HG03095 (cell line): Measurements from ENCODE around the gene DAPK1.

Experiments used
- ATAC-seq: cut with Tn5 transposase; IDR thresholded peaks from one replicate; pipeline ENCODE4 v1.9.1; 2021; ENCODE audit warnings: moderate library complexity; ENCODE audit not compliant: unreplicated experiment

The DAPK1 gene

DNA sequence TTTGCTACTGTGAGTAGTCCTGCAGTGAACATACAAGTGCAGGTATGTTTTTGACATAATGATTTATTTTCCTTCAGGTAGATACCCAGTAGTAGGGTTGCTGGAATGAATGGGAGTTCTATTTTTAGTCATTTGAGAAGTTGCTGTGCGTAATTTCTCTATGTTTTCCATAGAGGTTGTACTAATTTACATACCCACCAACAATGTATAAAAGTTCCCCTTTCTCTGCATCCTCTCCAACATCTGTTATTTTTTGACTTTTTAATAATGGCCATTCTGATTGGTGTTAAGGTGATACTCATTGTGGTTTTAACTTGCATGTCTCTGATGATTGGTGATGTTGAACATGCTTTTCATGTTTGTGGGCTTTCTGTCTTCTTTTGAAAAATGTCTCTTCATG is 163.6 kb downstream of the DAPK1 start:
- ATAC-seq, result no peak

DNA sequence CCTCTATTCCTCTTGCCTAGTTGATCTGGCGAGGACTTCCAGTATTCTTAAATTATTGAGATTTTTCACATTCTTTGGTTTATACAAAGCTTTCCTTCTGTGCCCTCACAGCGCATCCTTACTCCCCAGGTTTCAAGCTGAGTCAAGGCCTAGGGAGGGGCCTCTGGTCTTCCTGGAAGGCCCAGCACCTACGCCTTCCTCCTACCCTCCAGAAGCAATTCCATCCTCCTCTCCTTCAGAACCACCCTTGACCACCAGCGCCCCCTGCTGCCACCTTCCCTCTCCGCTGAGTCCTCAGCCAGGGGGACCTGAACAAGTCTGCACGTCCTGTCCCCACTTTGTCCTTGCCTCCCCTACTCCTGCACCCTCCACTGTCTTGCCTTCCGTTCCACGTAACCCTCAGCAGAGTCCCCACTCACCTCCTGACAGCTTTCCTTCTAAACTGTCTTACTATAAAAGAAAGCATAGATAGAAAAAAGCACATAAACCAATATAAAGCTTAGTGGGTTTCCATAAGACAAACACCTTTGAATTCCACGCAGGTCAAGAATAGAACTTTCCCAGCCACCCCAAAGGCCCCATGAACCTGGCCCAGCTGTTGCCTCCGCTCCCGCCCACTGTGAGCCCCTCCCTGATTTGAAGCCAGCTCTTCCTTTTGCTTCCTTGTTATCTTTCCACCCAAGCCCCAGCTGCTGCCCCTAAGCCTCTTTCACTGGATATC is 165.3 kb downstream of the DAPK1 start:
- no peak for ATAC-seq

DNA sequence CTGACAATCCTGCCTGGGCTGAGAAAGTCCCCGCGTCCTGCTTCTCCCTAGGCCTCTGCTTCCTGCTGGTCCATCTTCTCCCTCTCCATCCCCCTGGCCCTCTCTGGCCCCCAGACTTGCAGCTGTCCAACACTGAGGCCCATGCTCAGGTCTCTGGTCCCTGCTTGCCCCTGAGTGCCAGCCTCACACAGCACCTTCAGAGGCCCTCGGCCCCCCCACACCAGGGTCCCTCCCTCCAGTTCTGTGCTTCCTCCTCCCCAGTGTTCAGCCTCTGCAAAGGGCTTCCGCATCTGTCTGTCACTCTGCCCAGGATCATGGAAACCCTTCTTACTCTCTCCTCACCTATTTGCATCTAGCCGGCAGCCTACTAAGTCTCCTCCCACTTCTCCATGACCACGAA is 165.9 kb downstream of the DAPK1 start:
- ATAC-seq, result no peak

DNA sequence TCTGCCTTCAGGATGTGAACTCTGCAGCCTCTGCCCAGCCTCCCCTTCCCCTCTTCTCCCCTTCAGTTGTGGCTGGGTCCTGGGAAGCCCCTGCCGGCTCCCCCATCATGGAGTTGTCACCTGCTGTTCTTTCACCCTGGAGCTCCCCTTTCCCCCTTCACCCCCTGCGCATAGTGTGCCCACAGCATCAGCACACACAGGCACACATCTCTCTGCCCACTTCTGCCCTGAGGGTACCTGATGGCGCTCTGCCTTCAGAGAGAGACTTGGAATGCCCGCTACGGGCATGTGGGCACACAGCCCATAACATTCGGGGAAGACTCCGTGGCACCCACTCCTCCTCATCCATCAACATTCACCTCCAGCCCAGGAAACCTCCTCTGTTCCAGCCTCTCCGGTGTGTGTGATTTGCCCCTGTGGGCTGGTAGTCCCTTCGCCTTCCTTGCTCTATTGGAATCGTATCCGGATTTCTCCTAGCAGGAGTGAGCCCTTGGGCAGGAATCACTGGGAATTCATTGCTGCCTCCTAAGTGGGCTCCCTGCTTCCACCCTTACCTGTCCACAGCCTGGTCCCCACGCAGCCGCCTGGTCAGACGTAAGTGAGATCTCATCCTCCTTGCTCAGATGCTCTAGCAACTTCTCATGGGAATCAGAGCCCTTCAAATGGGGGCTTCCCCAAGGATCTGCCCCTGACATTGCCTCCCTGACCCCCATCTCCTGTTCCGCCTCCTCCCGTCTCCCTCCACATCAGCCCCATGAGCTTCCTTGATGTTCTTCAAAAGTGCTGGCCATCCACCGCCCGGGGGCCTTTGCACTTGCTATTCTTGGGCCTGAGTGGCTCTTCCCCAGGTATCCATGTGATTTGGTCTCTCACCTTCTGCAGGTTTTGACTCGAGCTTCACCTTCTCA is 166.7 kb downstream of the DAPK1 start:
- ATAC-seq, result no peak

DNA sequence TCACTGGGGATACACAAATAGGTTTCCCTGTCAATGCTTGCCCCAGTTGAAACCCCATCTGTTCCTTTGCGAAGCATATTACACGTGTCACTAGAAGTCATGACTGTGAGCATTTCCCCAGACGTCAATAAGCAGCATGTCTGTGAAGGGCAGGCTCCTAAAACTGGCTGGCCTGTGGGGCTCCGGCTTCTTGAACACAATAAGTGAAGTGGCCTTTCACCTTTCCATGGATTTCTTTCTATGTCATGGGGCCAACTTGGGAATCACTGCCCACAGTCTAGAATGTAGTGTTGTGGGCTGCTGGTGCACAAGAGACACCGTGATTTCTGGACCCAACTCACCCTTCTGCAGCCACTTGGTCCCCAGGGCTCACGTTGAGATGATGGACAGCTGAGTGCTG is 167.8 kb downstream of the DAPK1 start:
- no peak for ATAC-seq

- ATAC-seq, result no peak
Observed at GRCh38 chr9:87667164-87667738, 169.6 kb downstream of the DAPK1 start.

- ATAC-seq, result no peak
Observed at GRCh38 chr9:87668222-87668621, 170.6 kb downstream of the DAPK1 start.

DNA sequence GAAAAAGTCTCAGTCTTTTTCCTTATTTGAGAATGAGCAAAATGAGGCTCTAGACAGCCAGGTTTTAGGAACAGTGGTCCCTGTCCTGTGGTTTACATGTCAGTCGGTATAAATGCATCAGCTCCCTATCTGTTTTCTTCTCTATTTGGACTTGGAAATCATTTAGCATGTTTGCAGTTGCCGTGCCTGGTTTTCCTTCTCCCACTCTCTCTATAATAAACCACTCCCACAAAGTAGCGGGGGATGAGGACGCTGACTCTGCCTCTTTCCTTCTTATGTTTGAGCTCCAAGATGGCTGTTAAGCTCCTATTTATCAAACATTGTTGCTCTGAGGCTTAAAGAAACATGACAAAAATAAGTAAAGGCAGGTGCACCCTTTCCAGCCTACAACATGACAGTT is 171.1 kb downstream of the DAPK1 start:
- ATAC-seq, result no peak

GRCh38 chr9:87670572-87671264 is 173.1 kb downstream of the DAPK1 start:
- no peak for ATAC-seq

- ATAC-seq, result no peak
Observed at GRCh38 chr9:87671478-87671877, 173.8 kb downstream of the DAPK1 start.

DNA sequence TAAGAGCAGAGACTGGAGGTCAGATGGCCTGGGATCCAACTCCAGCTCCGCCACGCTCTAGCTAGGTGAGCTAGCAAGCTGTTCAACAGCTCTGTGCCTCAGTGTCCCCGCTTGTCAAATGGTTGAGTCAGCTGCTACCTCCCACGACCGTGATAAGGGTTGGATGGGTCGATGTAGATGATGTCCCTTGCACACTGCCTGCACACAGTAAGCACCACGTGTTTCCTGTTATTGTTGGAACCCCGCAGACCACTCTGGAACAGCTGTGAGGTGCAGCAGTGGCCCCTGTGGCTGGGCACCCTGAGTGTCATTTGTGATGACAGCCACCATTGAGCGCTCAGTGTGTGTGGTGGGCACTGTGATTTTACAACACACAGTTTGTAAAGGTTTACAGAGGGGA is 174.3 kb downstream of the DAPK1 start:
- ATAC-seq, result no peak

- no peak for ATAC-seq
Observed at GRCh38 chr9:87672586-87672985, 174.9 kb downstream of the DAPK1 start.

DNA sequence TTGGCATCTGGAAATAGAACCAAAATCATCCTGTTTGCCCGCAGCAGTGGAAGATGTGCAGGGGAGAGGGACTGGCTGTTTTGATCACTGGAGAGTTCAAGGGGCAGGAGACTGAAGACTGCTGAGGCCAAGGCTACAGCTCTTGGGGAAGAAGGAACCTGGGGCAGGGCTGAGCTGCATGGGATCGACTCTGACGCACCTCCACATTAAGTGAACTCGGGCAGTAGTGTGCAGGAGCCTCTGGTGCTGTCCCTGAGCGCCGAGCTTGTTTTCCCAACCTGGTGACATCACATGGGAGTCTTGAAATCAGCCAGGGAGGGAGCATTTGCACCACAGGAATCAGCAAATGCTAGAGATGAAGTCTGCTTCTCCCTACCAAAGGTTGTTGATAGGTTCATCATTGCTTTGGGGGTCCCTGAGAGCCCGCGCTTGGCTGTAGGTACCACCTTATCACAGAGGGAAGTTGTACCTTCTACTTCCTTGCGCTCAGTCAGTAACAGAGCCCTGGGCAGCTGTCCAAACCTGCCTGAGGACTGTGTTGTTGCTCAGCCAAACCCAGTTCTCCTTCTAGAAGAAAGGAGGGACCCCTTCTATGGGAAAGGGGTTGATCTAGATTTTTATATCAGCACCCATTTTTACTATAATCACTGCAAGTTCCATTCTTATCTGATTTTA is 175.9 kb downstream of the DAPK1 start:
- no peak for ATAC-seq

GRCh38 chr9:87674565-87675299 is 177.1 kb downstream of the DAPK1 start:
- no peak for ATAC-seq

DNA sequence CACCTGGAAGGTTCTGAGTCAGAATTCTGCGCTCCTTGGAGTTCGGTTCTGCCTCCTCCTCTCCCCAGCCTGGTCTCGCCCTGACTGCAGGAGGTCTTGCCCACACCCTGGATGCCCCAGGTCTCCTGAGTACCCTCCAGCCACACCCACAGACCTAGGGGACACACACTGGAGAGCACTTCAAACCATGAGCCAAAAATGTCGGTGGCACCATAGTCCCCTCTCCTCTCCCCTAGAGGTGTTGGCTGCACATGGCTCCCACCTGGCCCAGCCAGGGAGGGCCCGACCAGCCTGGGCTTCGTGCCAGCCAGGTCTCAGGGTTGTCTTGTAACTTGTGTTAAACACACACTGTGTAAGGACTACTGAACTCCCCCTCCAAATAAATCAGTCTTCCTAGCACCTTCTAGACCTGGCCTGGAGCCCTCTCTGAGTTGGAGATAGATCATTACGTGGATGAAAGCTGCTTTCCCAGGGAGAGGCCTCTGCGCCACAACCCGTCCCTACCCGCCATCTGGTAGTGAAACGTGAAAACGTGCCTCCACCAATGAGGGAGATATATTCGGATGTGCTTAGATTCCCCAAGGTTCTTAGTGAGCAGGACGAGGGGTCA is 178.3 kb downstream of the DAPK1 start:
- no peak for ATAC-seq

- no peak for ATAC-seq
Observed at GRCh38 chr9:87676976-87677775, 179.5 kb downstream of the DAPK1 start.

- ATAC-seq, result no peak
Observed at GRCh38 chr9:87677776-87678587, 180.3 kb downstream of the DAPK1 start.
